CD4-positive, alpha-beta T cell treated with Interleukin-6 for 4 hours (primary cell): ENCODE data around the gene KIAA2012.

Experiments
- DNase-seq: peaks from one replicate; pipeline ENCODE4 v3.0.0-alpha.2; 2020; ENCODE audit warnings: mixed read lengths

Gene KIAA2012

GRCh38 chr2:202090530-202090929 lies 17.5 kb downstream of the KIAA2012 start:
- DNase-seq: no peak

- no peak for DNase-seq
Measured at GRCh38 chr2:202091476-202091875, 18.4 kb downstream of the KIAA2012 start.

- DNase-seq: no peak
Measured at GRCh38 chr2:202094426-202094986, 21.5 kb downstream of the KIAA2012 start.

GRCh38 chr2:202095235-202095634 lies 22.2 kb downstream of the KIAA2012 start:
- no peak for DNase-seq

- DNase-seq: no peak
Measured at GRCh38 chr2:202096736-202097135, 23.7 kb downstream of the KIAA2012 start.

GRCh38 chr2:202098291-202098690 lies 25.2 kb downstream of the KIAA2012 start:
- DNase-seq: no peak

GRCh38 chr2:202099515-202099914 lies 26.5 kb downstream of the KIAA2012 start:
- DNase-seq: no peak

- DNase-seq: no peak
Measured at GRCh38 chr2:202100176-202100575, 27.1 kb downstream of the KIAA2012 start.

- DNase-seq: no peak
Measured at GRCh38 chr2:202101026-202101579, 28.0 kb downstream of the KIAA2012 start.

GRCh38 chr2:202102425-202103000 lies 29.5 kb downstream of the KIAA2012 start:
- DNase-seq: no peak

GRCh38 chr2:202104286-202104870 lies 31.3 kb downstream of the KIAA2012 start:
- DNase-seq: no peak

- no peak for DNase-seq
Measured at GRCh38 chr2:202105025-202105424, 32.0 kb downstream of the KIAA2012 start.

- DNase-seq: no peak
Measured at GRCh38 chr2:202108345-202108744, 35.3 kb downstream of the KIAA2012 start.

GRCh38 chr2:202109139-202109736 lies 36.2 kb downstream of the KIAA2012 start:
- DNase-seq: no peak

GRCh38 chr2:202109737-202110184 lies 36.7 kb downstream of the KIAA2012 start:
- no peak for DNase-seq

- DNase-seq: no peak
Measured at GRCh38 chr2:202110491-202110890, 37.4 kb downstream of the KIAA2012 start.

- DNase-seq: no peak
Measured at GRCh38 chr2:202112041-202112440, 39.0 kb downstream of the KIAA2012 start.

- DNase-seq: no peak
Measured at GRCh38 chr2:202113571-202114142, 40.6 kb downstream of the KIAA2012 start.

GRCh38 chr2:202114291-202114690 lies 41.2 kb downstream of the KIAA2012 start:
- no peak for DNase-seq

- no peak for DNase-seq
Measured at GRCh38 chr2:202114795-202115194, 41.7 kb downstream of the KIAA2012 start.

GRCh38 chr2:202115479-202115971 lies 42.5 kb downstream of the KIAA2012 start:
- DNase-seq: no peak

- DNase-seq: no peak
Measured at GRCh38 chr2:202116691-202117090, 43.6 kb downstream of the KIAA2012 start.

- no peak for DNase-seq
Measured at GRCh38 chr2:202118168-202118567, 45.1 kb downstream of the KIAA2012 start.
